HG03196 (cell line): ENCODE measurements around the gene LIPA.
"Not testable (repeated sequence)": the region's sequence is repeated elsewhere in the genome, so short reads cannot be mapped to it uniquely, and the experiment has no call there.

Experiments used
- ATAC-seq: cut with Tn5 transposase; IDR thresholded peaks from one replicate; pipeline ENCODE4 v1.9.1; 2021; ENCODE audit not compliant: unreplicated experiment

LIPA gene

GRCh38 chr10:89171263-89171872, 80.2 kb downstream of the LIPA start:
- ATAC-seq, result no peak

GRCh38 chr10:89168354-89168900, 83.1 kb downstream of the LIPA start:
- not testable (repeated sequence) for ATAC-seq

GRCh38 chr10:89167915-89168314, 83.7 kb downstream of the LIPA start:
- ATAC-seq, result no peak

GRCh38 chr10:89165923-89166322, 85.7 kb downstream of the LIPA start:
- no peak for ATAC-seq

GRCh38 chr10:89164920-89165319, 86.7 kb downstream of the LIPA start:
- ATAC-seq, result no peak

- no peak for ATAC-seq
These were observed 87.5 kb downstream of the LIPA start for GRCh38 chr10:89164080-89164479.
